Small intestine (tissue), 7 donors: ENCODE results near the gene LBHD2. TPM values are rescaled to one million over a fixed set of nuclear protein-coding genes. Genes with fewer than 3 reads are reported as not detected.

Experiments
- DNase-seq, 2 donors: peaks; one replicate each; pipeline versions ENCODE4 v3.0.0 to v3.0.0-alpha.2; 2013
- FAIRE-seq: peaks from 2 replicates; lab custom pipeline; 2012; peaks lifted over from hg19 to GRCh38; lab: Jason Lieb, UNC
- H3K27ac ChIP-seq, 3 donors: one replicate each; pipeline ENCODE4 v1.5.1; 2013; ENCODE audit warnings: low read length in 2 of 3, mild to moderate bottlenecking in 2 of 3, control low read depth in 1 of 3, inconsistent platforms in 1 of 3, low read depth in 1 of 3, moderate library complexity in 1 of 3
- H3K27me3 ChIP-seq, 3 donors: one replicate each; pipeline ENCODE4 v1.6.1; 2013; ENCODE audit warnings: low read length in 3 of 3, inconsistent platforms in 1 of 3; ENCODE audit not compliant: control insufficient read depth in 3 of 3, insufficient read depth in 3 of 3
- H3K36me3 ChIP-seq, 3 donors: one replicate each; pipeline ENCODE4 v1.6.1; 2013; ENCODE audit warnings: low read length in 3 of 3, inconsistent platforms in 1 of 3, low read depth in 1 of 3, mild to moderate bottlenecking in 1 of 3, moderate library complexity in 1 of 3; ENCODE audit not compliant: control insufficient read depth in 3 of 3, insufficient read depth in 2 of 3
- H3K4me1 ChIP-seq, 3 donors: one replicate each; pipeline ENCODE4 v1.6.1; 2013; ENCODE audit warnings: low read length in 2 of 3, inconsistent platforms in 1 of 3, low read depth in 1 of 3, mild to moderate bottlenecking in 1 of 3, moderate library complexity in 1 of 3; ENCODE audit not compliant: control insufficient read depth in 3 of 3, insufficient read depth in 2 of 3
- H3K4me3 ChIP-seq, 3 donors: one replicate each; pipeline ENCODE4 v1.5.1; 2013; ENCODE audit warnings: low read length in 3 of 3, control low read depth in 1 of 3, inconsistent platforms in 1 of 3, low read depth in 1 of 3, mild to moderate bottlenecking in 1 of 3, moderate library complexity in 1 of 3
- H3K9me3 ChIP-seq, 2 donors: one replicate each; pipeline ENCODE4 v1.6.1; 2013; ENCODE audit warnings: low read depth in 1 of 2, low read length in 1 of 2; ENCODE audit not compliant: control insufficient read depth in 2 of 2, insufficient read depth in 1 of 2
- WGBS, 3 donors: extraction: QIAGEN DNeasy Blood & Tissue Kit; methylation state at CpG; one replicate each; pipeline ENCODE4 v1.1.7; 2013; 5-methylcytosine and 5-hydroxymethylcytosine counted together
- polyA plus RNA-seq, 4 donors: library from polyadenylated mRNA; stranded (reverse) in 3 of 4; unstranded in 1 of 4; fragments of 200-250 nt in 3 of 4; fragments of 120-200 nt in 1 of 4; gene quantifications; one replicate each; pipeline versions ENCODE4 v1.2.1 to v1.2.3, GENCODE V29; 2013
- donor health status: healthy with polysubstance abuse.
- donor health status: control.
- donor health status: control.
- donor health status: Bipolar disorder and iron deficiency.
- donor health status: healthy.

Gene LBHD2
- polyA plus RNA-seq, 4 donors: not detected

GRCh38 chr14:103071544-103072251 is 12.3 kb upstream of the LBHD2 start:
- Histone ChIP-seq H3K4me1 (peaks cover 0 to 47% (median 0%) of the 10 kb centered on the region in 3 donors), H3K27ac (peak overlapping the region in 1 of 3 donors; percentile 34), H3K9me3 (no peaks in the 10 kb centered on the region), H3K27me3 (no peaks in the 10 kb centered on the region), H3K4me3 (no peak overlapping the region), H3K36me3 (no peaks in the 10 kb centered on the region)
- FAIRE-seq (no peak), DNase-seq (no peak)
- 73 to 83% (median 81%) methylated on average over 31 to 32 of the region's 32 CpGs for whole genome bisulfite sequencing, 3 donors

GRCh38 chr14:103072595-103073366 is 11.2 kb upstream of the LBHD2 start:
- no peaks in the 10 kb centered on the region for H3K27me3 ChIP-seq
- no peaks in the 10 kb centered on the region for H3K36me3 ChIP-seq
- peaks cover 0 to 1% of the 10 kb centered on the region in 2 donors for H3K9me3 ChIP-seq
- no peak overlapping the region for H3K4me3 ChIP-seq
- FAIRE-seq (no peak), DNase-seq (peak; percentile 57 to 66)
- WGBS, 3 donors: 57 to 72% (median 65%) methylated on average over 21 of the region's 21 CpGs
- H3K27ac ChIP-seq: no peak overlapping the region
- peaks cover 0 to 39% (median 0%) of the 10 kb centered on the region in 3 donors for H3K4me1 ChIP-seq

- peaks cover 0 to 5% of the 10 kb centered on the region in 2 donors for H3K9me3 ChIP-seq
- no peaks in the 10 kb centered on the region for H3K36me3 ChIP-seq
- peak overlapping the region in 1 of 3 donors; percentile 44 for H3K27ac ChIP-seq
- DNase-seq (no peak), FAIRE-seq (no peak)
- WGBS, 3 donors: 56 to 80% (median 75%) methylated on average over 14 of the region's 14 CpGs
- H3K4me1 ChIP-seq: peaks cover 0 to 35% (median 0%) of the 10 kb centered on the region in 3 donors
- no peak overlapping the region for H3K4me3 ChIP-seq
- no peaks in the 10 kb centered on the region for H3K27me3 ChIP-seq
Observed at GRCh38 chr14:103073367-103073875, 10.6 kb upstream of the LBHD2 start.

GRCh38 chr14:103073876-103074728 is 9.9 kb upstream of the LBHD2 start:
- WGBS, 3 donors: 73 to 80% (median 75%) methylated on average over 20 to 21 of the region's 21 CpGs
- peak overlapping the region in 2 of 3 donors; percentile 7 to 44 for H3K27ac ChIP-seq
- no peaks in the 10 kb centered on the region for H3K36me3 ChIP-seq
- H3K4me1 ChIP-seq: peaks cover 0 to 33% (median 0%) of the 10 kb centered on the region in 3 donors
- DNase-seq (peak in 1 of 2 donors; percentile 41), FAIRE-seq (no peak)
- no peaks in the 10 kb centered on the region for H3K27me3 ChIP-seq
- H3K9me3 ChIP-seq: peaks cover 0 to 5% of the 10 kb centered on the region in 2 donors
- H3K4me3 ChIP-seq: no peak overlapping the region

- Histone ChIP-seq H3K27me3 (no peaks in the 10 kb centered on the region), H3K27ac (peak overlapping the region in 1 of 3 donors; percentile 7), H3K4me1 (peaks cover 0 to 33% (median 0%) of the 10 kb centered on the region in 3 donors), H3K36me3 (no peaks in the 10 kb centered on the region), H3K4me3 (peak overlapping the region in 2 of 3 donors; percentile 29 to 46), H3K9me3 (peaks cover 0 to 5% of the 10 kb centered on the region in 2 donors)
- FAIRE-seq (no peak), DNase-seq (peak in 1 of 2 donors; percentile 71)
- WGBS, 3 donors: 12 to 21% (median 20%) methylated on average over 18 to 21 of the region's 21 CpGs
Observed at GRCh38 chr14:103074729-103075367, 9.2 kb upstream of the LBHD2 start.

GRCh38 chr14:103078420-103078749 is 5.6 kb upstream of the LBHD2 start:
- H3K9me3 ChIP-seq: peaks cover 0 to 5% of the 10 kb centered on the region in 2 donors
- H3K4me1 ChIP-seq: peaks cover 0 to 15% (median 0%) of the 10 kb centered on the region in 3 donors
- FAIRE-seq (no peak), DNase-seq (peak; percentile 87)
- peaks cover 0 to 8% (median 2%) of the 10 kb centered on the region in 3 donors for H3K27me3 ChIP-seq
- no peaks in the 10 kb centered on the region for H3K36me3 ChIP-seq
- WGBS, 3 donors: 4 to 12% (median 7%) methylated on average over 8 to 9 of the region's 9 CpGs
- no peak overlapping the region for H3K4me3 ChIP-seq
- H3K27ac ChIP-seq: no peak overlapping the region

GRCh38 chr14:103078860-103079587 is 5.0 kb upstream of the LBHD2 start:
- H3K4me1 ChIP-seq: peaks cover 0 to 9% (median 0%) of the 10 kb centered on the region in 3 donors
- H3K4me3 ChIP-seq: no peak overlapping the region
- H3K27ac ChIP-seq: no peak overlapping the region
- FAIRE-seq (no peak), DNase-seq (no peak)
- H3K36me3 ChIP-seq: no peaks in the 10 kb centered on the region
- peaks cover 0 to 5% of the 10 kb centered on the region in 2 donors for H3K9me3 ChIP-seq
- 73 to 82% (median 74%) methylated on average over 10 to 11 of the region's 11 CpGs for WGBS, 3 donors
- H3K27me3 ChIP-seq: peaks cover 2 to 13% (median 2%) of the 10 kb centered on the region in 3 donors
